K562 (cell line): ENCODE measurements around the gene SMIM35. TPM values are rescaled to one million over a fixed set of nuclear protein-coding genes. Genes with fewer than 3 reads are reported as not detected.

Experiments
- BCL6 ChIP-seq: fragments of 250-450 bp; sonication (Bioruptor Pico); IDR thresholded peaks from 2 replicates; pipeline ENCODE4 v1.4.0; 2020
- BRD4 ChIP-seq: fragments of 200-600 bp; sonication (generic); IDR thresholded peaks from 2 replicates; pipeline ENCODE4 v1.6.1; 2017; ENCODE audit warnings: inconsistent platforms
- BRD9 ChIP-seq: fragments of 450-650 bp; IDR thresholded peaks from 2 replicates; pipeline ENCODE4 v1.6.1; 2018; ENCODE audit warnings: low read depth; ENCODE audit not compliant: partially characterized antibody
- CHD1 ChIP-seq: fragments of 200-600 bp; sonication (generic); IDR thresholded peaks from one replicate; pipeline ENCODE4 v1.6.1; 2012; ENCODE audit warnings: mild to moderate bottlenecking, moderate library complexity, low read length, inconsistent platforms
- DIDO1 ChIP-seq: fragments of 450-650 bp; IDR thresholded peaks from 2 replicates; pipeline ENCODE4 v1.6.1; 2016; ENCODE audit warnings: low read depth, missing biosample characterization, missing genetic modification characterization
- EGR1 ChIP-seq: fragments of 450-650 bp; conservative IDR thresholded peaks from 2 replicates; pipeline ENCODE4 v1.6.1; 2017; ENCODE audit warnings: mild to moderate bottlenecking
- ELF1 ChIP-seq: fragments of 200-800 bp; sonication (Bioruptor generic); IDR thresholded peaks from 2 replicates; pipeline ENCODE4 v1.6.1; 2016; ENCODE audit warnings: missing genetic modification characterization, missing compliant biosample characterization
- GATA2 ChIP-seq: sonication (generic); formaldehyde crosslinking; IDR thresholded peaks from 2 replicates; pipeline ENCODE4 v1.4.0; 2020; ENCODE audit warnings: mild to moderate bottlenecking, missing genetic modification reagents
- KAT7 ChIP-seq: sonication (generic); formaldehyde crosslinking; IDR thresholded peaks from 2 replicates; pipeline ENCODE4 v1.8.0; 2022; ENCODE audit warnings: missing genetic modification reagents, mild to moderate bottlenecking, borderline replicate concordance
- MBD2 ChIP-seq: sonication (generic); IDR thresholded peaks from 2 replicates; pipeline ENCODE4 v1.6.1; 2016; ENCODE audit warnings: low read depth, borderline replicate concordance
- NR2C1 ChIP-seq, 2 experiments: fragments of 450-650 bp; IDR thresholded peaks; 2 replicates each; pipeline ENCODE4 v1.6.1; 2017; ENCODE audit warnings: mild to moderate bottlenecking in 2 of 2, antibody characterized with exemption in 1 of 2, inconsistent platforms in 1 of 2, missing compliant biosample characterization in 1 of 2, missing genetic modification characterization in 1 of 2
- NR2C2 ChIP-seq, 2 experiments: fragments of 200-800 bp in 1 of 2; sonication (Bioruptor generic) in 1 of 2; sonication (generic) in 1 of 2; formaldehyde crosslinking in 1 of 2; IDR thresholded peaks; 2 replicates each; pipeline versions ENCODE4 v1.6.1 to v1.8.0; 2016 to 2022; ENCODE audit warnings: mild to moderate bottlenecking in 1 of 2, missing compliant biosample characterization in 1 of 2, missing genetic modification characterization in 1 of 2, missing genetic modification reagents in 1 of 2
- SMC3 ChIP-seq: conservative IDR thresholded peaks from 2 replicates; pipeline ENCODE4 v1.6.1; 2011; ENCODE audit warnings: low read depth, low read length, improper control_type of control experiment; ENCODE audit not compliant: insufficient read depth
- TFAM ChIP-seq: fragments of 250-450 bp; sonication (Bioruptor Pico); conservative IDR thresholded peaks from 2 replicates; pipeline ENCODE4 v1.5.0; 2021; ENCODE audit warnings: mild to moderate bottlenecking, moderate library complexity
- ZNF121 ChIP-seq: sonication (generic); formaldehyde crosslinking; conservative IDR thresholded peaks from 2 replicates; pipeline ENCODE4 v1.8.0; 2022; ENCODE audit warnings: missing genetic modification reagents
- polyA plus RNA-seq, 8 experiments: library from polyadenylated mRNA; depleted of rRNA in 4 of 8; stranded (reverse) in 5 of 8; unstranded in 3 of 8; fragments of >200 nt; fragmentation: Nextera tagmentation in 2 of 8; fragmentation: Illumina TruSeq in 1 of 8; extraction: Ambion mirVana in 2 of 8; extraction: Trizol in 1 of 8; gene quantifications; 2 replicates each; pipeline versions ENCODE4 v1.2.1 to v1.2.3, GENCODE V29; 2011 to 2014; ENCODE audit warnings: inconsistent platforms in 1 of 8, missing spikeins in 1 of 8
- total RNA-seq, 7 experiments: library from RNA; depleted of rRNA in 6 of 7; stranded (reverse); fragments of >200 nt in 6 of 7; fragmentation: Illumina TruSeq in 2 of 7; extraction: Trizol in 2 of 7; gene quantifications; 2 replicates each; pipeline versions ENCODE4 v1.2.1 to v1.2.3, GENCODE V29; 2011 to 2021; ENCODE audit warnings: low replicate concordance in 1 of 7
- TF ChIP-seq, protein P1 (sequence below): sonication (generic); formaldehyde crosslinking; IDR thresholded peaks from 2 replicates; pipeline ENCODE4 v1.8.1; 2023; ENCODE audit warnings: mild to moderate bottlenecking, missing genetic modification reagents
- TF ChIP-seq, protein P2 (sequence below): fragments of 450-650 bp; IDR thresholded peaks from 2 replicates; pipeline ENCODE4 v1.6.1; 2014; ENCODE audit warnings: low read depth, mild to moderate bottlenecking, moderate library complexity, borderline replicate concordance
- TF ChIP-seq, protein P3 (sequence below): fragments of 200-800 bp; sonication (Bioruptor generic); IDR thresholded peaks from 2 replicates; pipeline ENCODE4 v1.6.1; 2017; ENCODE audit warnings: missing genetic modification characterization, missing compliant biosample characterization
- TF ChIP-seq, protein P4 (sequence below), 2 experiments: fragments of 250-450 bp in 1 of 2; fragments of 450-650 bp in 1 of 2; sonication (Bioruptor Pico) in 1 of 2; IDR thresholded peaks; 2 replicates each; pipeline versions ENCODE4 v1.6.1 to v1.8.0; 2016 to 2021; ENCODE audit warnings: mild to moderate bottlenecking in 2 of 2, moderate library complexity in 2 of 2, missing compliant biosample characterization in 1 of 2, missing genetic modification characterization in 1 of 2
- TF ChIP-seq, protein P5 (sequence below): sonication (generic); formaldehyde crosslinking; IDR thresholded peaks from 2 replicates; pipeline ENCODE4 v1.8.0; 2022; ENCODE audit warnings: mild to moderate bottlenecking, low read depth, missing genetic modification reagents

SMIM35 gene
- total and polyA plus RNA-seq, 9 of the 15 experiments (the other 6 are each of a cell fraction or from before 2014, with no cell fraction given), result 0.03 TPM; not detected in 7

DNA sequence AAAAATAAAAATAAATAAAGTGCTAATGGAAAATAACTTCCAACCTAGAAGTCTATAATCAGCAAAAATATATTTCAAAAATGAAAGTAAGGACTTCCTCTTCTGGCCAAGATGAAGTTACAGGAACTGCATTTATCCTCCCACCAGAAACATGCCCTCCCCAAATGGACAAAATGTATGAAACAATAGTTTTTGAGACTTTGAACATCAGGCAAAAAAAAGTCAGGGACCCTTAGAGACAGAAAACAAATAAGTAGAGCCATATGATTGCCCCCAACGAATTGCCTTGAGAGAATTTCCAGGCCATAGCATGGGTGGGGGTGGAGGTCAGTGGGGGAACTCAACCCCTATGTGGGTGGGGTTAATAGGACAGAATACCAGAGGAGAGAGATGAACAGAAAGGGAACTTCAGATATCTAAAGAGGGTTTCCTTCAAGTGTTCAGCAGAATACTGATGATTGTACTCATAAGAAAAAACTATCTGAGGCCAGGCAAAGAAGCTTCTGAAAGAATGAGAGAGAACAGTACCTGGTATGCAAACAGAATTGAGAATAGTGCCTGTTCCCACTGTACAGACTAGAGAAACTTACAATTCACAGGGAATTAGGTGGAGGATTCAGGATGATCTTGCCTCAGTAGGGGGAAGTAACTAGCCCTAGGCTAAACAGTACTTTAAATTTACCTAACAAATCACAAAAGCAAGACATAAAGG lies 127.2 kb downstream of the SMIM35 start (continued):
- TF ChIP-seq, protein P1, sequence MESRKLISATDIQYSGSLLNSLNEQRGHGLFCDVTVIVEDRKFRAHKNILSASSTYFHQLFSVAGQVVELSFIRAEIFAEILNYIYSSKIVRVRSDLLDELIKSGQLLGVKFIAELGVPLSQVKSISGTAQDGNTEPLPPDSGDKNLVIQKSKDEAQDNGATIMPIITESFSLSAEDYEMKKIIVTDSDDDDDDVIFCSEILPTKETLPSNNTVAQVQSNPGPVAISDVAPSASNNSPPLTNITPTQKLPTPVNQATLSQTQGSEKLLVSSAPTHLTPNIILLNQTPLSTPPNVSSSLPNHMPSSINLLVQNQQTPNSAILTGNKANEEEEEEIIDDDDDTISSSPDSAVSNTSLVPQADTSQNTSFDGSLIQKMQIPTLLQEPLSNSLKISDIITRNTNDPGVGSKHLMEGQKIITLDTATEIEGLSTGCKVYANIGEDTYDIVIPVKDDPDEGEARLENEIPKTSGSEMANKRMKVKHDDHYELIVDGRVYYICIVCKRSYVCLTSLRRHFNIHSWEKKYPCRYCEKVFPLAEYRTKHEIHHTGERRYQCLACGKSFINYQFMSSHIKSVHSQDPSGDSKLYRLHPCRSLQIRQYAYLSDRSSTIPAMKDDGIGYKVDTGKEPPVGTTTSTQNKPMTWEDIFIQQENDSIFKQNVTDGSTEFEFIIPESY (CRISPR knock-in tag), result no peak
- TF ChIP-seq GATA2 (no peak), ELF1 (tag) (peak; percentile 48; the same call in 1 of the 2 replicates), TFAM (no peak), ZNF121 (no peak), BCL6 (CRISPR knock-in tag) (no peak), NR2C1 (IDR thresholded peaks at IDR 0.05) (peak; percentile 54; the same call in 1 of the 2 replicates), NR2C1 (tag; IDR thresholded peaks at IDR 0.05) (no peak), MBD2 (no peak), KAT7 (CRISPR knock-in tag) (no peak), SMC3 (no peak), CHD1 (no peak), BRD9 (no peak), NR2C2 (CRISPR knock-in tag; IDR thresholded peaks at IDR 0.05) (no peak), NR2C2 (tag; IDR thresholded peaks at IDR 0.05) (peak; percentile 41; the same call in 1 of the 2 replicates), BRD4 (no peak; the same call in 1 of the 2 replicates), EGR1 (peak; percentile 41), DIDO1 (tag) (no peak)
- TF ChIP-seq, protein P2, sequence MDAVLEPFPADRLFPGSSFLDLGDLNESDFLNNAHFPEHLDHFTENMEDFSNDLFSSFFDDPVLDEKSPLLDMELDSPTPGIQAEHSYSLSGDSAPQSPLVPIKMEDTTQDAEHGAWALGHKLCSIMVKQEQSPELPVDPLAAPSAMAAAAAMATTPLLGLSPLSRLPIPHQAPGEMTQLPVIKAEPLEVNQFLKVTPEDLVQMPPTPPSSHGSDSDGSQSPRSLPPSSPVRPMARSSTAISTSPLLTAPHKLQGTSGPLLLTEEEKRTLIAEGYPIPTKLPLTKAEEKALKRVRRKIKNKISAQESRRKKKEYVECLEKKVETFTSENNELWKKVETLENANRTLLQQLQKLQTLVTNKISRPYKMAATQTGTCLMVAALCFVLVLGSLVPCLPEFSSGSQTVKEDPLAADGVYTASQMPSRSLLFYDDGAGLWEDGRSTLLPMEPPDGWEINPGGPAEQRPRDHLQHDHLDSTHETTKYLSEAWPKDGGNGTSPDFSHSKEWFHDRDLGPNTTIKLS, result no peak
- TF ChIP-seq, protein P3, sequence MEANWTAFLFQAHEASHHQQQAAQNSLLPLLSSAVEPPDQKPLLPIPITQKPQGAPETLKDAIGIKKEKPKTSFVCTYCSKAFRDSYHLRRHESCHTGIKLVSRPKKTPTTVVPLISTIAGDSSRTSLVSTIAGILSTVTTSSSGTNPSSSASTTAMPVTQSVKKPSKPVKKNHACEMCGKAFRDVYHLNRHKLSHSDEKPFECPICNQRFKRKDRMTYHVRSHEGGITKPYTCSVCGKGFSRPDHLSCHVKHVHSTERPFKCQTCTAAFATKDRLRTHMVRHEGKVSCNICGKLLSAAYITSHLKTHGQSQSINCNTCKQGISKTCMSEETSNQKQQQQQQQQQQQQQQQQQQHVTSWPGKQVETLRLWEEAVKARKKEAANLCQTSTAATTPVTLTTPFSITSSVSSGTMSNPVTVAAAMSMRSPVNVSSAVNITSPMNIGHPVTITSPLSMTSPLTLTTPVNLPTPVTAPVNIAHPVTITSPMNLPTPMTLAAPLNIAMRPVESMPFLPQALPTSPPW (CRISPR knock-in tag), result peak; percentile 42
- TF ChIP-seq, protein P4, sequence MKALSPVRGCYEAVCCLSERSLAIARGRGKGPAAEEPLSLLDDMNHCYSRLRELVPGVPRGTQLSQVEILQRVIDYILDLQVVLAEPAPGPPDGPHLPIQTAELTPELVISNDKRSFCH (CRISPR knock-in tag; IDR thresholded peaks at IDR 0.05), result no peak
- TF ChIP-seq, protein P4 (tag; IDR thresholded peaks at IDR 0.05), result no peak
- TF ChIP-seq, protein P5, sequence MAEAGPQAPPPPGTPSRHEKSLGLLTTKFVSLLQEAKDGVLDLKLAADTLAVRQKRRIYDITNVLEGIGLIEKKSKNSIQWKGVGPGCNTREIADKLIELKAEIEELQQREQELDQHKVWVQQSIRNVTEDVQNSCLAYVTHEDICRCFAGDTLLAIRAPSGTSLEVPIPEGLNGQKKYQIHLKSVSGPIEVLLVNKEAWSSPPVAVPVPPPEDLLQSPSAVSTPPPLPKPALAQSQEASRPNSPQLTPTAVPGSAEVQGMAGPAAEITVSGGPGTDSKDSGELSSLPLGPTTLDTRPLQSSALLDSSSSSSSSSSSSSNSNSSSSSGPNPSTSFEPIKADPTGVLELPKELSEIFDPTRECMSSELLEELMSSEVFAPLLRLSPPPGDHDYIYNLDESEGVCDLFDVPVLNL (CRISPR knock-in tag), result no peak
